ENCODE results near the gene TRMU.
A peak's percentile ranks its signal among the peaks of the same experiment; 100 is the strongest.

DNA sequence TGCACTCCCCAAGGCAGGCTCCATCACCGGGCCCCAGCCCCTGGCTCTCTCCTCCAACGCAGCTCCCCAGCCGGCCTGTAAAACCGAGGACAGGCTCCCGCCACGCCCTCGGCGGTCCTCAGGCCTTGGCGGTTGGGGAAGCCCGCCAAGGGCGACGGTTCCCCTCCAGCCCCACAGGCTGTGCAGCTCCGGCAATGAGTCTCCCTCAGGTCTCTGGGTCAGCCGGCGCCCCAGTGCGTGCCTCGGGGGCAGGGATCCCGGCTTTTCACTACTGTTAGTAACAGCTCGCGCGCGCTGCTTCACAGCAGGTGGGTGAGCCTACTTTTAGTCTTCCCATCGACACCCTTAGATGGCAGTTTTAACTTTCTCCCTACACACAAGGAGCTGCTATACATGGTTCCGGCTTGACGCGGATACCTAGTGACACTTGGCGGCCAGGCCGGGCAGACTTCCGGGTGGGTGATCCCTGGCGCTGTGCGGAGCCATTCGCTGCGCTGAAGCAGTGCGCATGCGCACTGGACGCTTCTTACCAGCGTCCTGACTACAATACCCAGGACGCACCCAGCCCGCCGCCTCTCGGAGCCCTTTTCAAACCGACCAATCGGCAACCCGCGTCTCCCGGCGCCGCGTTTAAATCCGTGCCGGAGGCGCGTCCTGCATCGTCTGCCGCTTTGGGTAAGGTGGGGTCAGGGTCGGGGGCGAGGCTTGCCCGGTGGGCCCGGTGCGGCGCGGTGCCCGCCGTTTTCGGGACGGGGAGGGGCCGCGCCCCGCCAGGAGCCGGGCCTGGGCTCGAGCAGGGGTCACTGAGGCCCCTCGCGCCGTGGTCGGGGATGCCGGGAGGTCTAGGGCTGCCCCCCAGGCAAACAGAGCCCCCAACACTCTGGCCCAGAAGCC, 39.0 kb upstream of the TRMU start, which contains the start of gene GTSE1:
- TF ChIP-seq RAD21 (IDR thresholded peaks at IDR 0.05; ENCODE audit: low read depth) = peak; percentile 34; the same call in 1 of the 2 replicates
- TF ChIP-seq EP300 (IDR thresholded peaks at IDR 0.05; ENCODE audit: borderline replicate concordance) = no peak
- TF ChIP-seq, protein P1, sequence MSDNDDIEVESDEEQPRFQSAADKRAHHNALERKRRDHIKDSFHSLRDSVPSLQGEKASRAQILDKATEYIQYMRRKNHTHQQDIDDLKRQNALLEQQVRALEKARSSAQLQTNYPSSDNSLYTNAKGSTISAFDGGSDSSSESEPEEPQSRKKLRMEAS (IDR thresholded peaks at IDR 0.05) = peak; percentile 74
- no peak for TF ChIP-seq CEBPB (IDR thresholded peaks at IDR 0.05)
- no peak for TF ChIP-seq TEAD4 (IDR thresholded peaks at IDR 0.05)
- TF ChIP-seq, protein P2, sequence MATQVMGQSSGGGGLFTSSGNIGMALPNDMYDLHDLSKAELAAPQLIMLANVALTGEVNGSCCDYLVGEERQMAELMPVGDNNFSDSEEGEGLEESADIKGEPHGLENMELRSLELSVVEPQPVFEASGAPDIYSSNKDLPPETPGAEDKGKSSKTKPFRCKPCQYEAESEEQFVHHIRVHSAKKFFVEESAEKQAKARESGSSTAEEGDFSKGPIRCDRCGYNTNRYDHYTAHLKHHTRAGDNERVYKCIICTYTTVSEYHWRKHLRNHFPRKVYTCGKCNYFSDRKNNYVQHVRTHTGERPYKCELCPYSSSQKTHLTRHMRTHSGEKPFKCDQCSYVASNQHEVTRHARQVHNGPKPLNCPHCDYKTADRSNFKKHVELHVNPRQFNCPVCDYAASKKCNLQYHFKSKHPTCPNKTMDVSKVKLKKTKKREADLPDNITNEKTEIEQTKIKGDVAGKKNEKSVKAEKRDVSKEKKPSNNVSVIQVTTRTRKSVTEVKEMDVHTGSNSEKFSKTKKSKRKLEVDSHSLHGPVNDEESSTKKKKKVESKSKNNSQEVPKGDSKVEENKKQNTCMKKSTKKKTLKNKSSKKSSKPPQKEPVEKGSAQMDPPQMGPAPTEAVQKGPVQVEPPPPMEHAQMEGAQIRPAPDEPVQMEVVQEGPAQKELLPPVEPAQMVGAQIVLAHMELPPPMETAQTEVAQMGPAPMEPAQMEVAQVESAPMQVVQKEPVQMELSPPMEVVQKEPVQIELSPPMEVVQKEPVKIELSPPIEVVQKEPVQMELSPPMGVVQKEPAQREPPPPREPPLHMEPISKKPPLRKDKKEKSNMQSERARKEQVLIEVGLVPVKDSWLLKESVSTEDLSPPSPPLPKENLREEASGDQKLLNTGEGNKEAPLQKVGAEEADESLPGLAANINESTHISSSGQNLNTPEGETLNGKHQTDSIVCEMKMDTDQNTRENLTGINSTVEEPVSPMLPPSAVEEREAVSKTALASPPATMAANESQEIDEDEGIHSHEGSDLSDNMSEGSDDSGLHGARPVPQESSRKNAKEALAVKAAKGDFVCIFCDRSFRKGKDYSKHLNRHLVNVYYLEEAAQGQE (IDR thresholded peaks at IDR 0.05; ENCODE audit: low read depth) = no peak
- peak; percentile 79 for TF ChIP-seq YY1 (IDR thresholded peaks at IDR 0.05; ENCODE audit: low read depth)
- TF ChIP-seq, protein P3, sequence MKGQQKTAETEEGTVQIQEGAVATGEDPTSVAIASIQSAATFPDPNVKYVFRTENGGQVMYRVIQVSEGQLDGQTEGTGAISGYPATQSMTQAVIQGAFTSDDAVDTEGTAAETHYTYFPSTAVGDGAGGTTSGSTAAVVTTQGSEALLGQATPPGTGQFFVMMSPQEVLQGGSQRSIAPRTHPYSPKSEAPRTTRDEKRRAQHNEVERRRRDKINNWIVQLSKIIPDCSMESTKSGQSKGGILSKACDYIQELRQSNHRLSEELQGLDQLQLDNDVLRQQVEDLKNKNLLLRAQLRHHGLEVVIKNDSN (IDR thresholded peaks at IDR 0.05) = peak; percentile 39; the same call in 1 of the 2 replicates
- TF ChIP-seq FOXM1 (IDR thresholded peaks at IDR 0.05; ENCODE audit: borderline replicate concordance, low read depth) = peak; percentile 99
- peak; percentile 58 for TF ChIP-seq TAF1 (IDR thresholded peaks at IDR 0.05; ENCODE audit: low read depth)
- TF ChIP-seq NFIC (IDR thresholded peaks at IDR 0.05) = no peak
- no peak; the same call in 1 of the 2 replicates for TF ChIP-seq TCF12 (IDR thresholded peaks at IDR 0.05; ENCODE audit: low read depth)
- no peak for TF ChIP-seq CREB1 (IDR thresholded peaks at IDR 0.05; ENCODE audit: low read depth)
- TF ChIP-seq EGR1 (IDR thresholded peaks at IDR 0.05) = no peak

All from Ishikawa (cell line).